ENCODE results near the gene DGKK. TPM values are rescaled to one million over a fixed set of nuclear protein-coding genes. Genes with fewer than 3 reads are reported as not detected.

The DGKK gene
- total RNA-seq, 1 donor from 2014 or later = 0.49 TPM

DNA sequence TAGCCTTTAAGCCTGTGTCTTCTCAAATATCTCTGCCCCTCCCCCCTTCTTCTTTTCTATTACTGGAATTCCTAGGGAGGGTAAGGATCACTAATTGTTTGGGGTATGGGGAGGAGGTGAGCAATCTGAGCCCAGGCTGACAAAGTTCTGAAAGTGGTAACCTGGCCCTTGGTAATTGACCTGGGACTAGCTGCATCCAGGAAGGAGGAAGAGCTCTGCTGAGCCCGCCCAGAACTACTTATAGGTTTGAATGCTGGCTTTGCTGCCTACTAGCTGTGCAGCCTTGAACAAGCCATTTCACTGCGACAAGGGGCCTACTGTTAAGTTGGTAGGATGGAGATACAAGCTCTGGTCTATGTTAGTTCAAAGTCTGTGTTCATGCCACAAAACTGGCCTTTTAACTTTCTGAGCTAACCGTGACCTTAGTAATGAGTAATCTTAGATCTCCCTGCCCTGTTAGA, 37.8 kb downstream of the DGKK start:
- peaks cover 4% of the 10 kb centered on the region for H3K4me1 Mint-ChIP-seq (ENCODE audit: unreplicated experiment)

GRCh38 chrX:50431623-50432022, 39.0 kb downstream of the DGKK start:
- Mint-ChIP-seq H3K27me3 (ENCODE audit: unreplicated experiment) (no peaks in the 10 kb centered on the region), H3K27ac (ENCODE audit: unreplicated experiment) (no peak overlapping the region), H3K4me1 (ENCODE audit: unreplicated experiment) (peaks cover 4% of the 10 kb centered on the region), H3K4me3 (ENCODE audit: unreplicated experiment) (no peak overlapping the region), H3K9me3 (ENCODE audit: unreplicated experiment) (no peaks in the 10 kb centered on the region), H3K36me3 (ENCODE audit: low read depth, unreplicated experiment) (no peaks in the 10 kb centered on the region)
- DNase-seq (ENCODE audit: low spot score) = no peak
- TF ChIP-seq CTCF (IDR thresholded peaks at IDR 0.05; ENCODE audit: unreplicated experiment) = no peak

More for the DNA sequence above, 37.8 kb downstream of the DGKK start:
- TF ChIP-seq CTCF (IDR thresholded peaks at IDR 0.05; ENCODE audit: unreplicated experiment) = no peak
- Mint-ChIP-seq H3K27me3 (ENCODE audit: unreplicated experiment) (no peaks in the 10 kb centered on the region), H3K9me3 (ENCODE audit: unreplicated experiment) (no peaks in the 10 kb centered on the region), H3K36me3 (ENCODE audit: low read depth, unreplicated experiment) (no peaks in the 10 kb centered on the region), H3K27ac (ENCODE audit: unreplicated experiment) (no peak overlapping the region), H3K4me3 (ENCODE audit: unreplicated experiment) (no peak overlapping the region)
- no peak for DNase-seq (ENCODE audit: low spot score)

DNA sequence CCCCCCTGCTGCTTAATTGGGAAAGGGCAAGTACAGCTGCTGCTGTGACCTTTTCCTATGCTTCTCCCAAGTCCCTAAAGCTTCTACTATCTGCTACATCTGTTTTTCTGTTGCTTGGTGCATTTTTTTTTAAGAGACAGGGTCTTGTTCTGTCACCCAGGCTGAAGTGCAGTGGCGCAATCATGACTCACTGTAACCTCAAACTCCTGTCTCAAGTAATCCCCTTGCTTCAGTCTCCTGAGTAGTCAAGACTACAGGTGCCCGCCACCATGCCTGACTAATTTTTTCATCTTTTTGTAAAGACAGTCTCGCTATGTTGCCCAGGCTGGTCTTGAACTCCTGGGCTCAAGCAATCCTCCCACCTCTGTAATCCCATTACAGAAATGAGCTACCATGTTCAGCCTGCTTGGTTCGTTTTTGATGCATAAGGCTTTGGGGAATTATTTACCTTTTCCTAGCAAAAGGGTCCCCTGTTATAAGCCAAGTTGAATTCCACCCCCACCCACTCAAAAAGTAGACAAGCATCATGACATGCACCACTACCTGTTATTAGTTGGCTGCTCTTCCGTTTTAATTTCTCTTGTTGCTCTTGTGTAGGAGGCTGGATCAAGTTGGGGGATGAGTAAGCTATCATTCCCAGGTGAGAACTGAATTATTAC, 39.6 kb downstream of the DGKK start:
- no peak for TF ChIP-seq CTCF (IDR thresholded peaks at IDR 0.05; ENCODE audit: unreplicated experiment)
- Mint-ChIP-seq H3K36me3 (ENCODE audit: low read depth, unreplicated experiment) (no peaks in the 10 kb centered on the region), H3K4me1 (ENCODE audit: unreplicated experiment) (peaks cover 4% of the 10 kb centered on the region), H3K27me3 (ENCODE audit: unreplicated experiment) (no peaks in the 10 kb centered on the region), H3K4me3 (ENCODE audit: unreplicated experiment) (no peak overlapping the region), H3K27ac (ENCODE audit: unreplicated experiment) (no peak overlapping the region), H3K9me3 (ENCODE audit: unreplicated experiment) (no peaks in the 10 kb centered on the region)
- no peak for DNase-seq (ENCODE audit: low spot score)

DNA sequence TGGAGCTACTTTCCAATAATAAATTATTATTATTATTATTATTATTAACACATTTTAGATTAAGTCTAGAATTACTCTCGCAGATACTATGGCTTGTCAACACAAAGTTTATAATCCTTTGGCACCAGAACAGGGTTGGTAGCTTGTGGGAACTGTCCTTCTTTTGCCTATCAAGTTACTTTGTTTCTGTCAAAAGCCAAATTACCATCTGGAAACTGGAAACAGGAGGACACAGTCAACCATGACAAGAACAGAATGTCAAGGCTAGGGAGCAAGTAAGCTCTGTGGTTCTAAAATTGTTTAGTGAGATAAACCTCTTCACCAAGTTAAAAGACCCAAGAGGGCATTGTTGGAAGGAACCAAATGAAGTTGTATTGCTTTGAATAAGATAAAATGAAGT, 42.5 kb downstream of the DGKK start:
- DNase-seq (ENCODE audit: low spot score) = no peak
- no peaks in the 10 kb centered on the region for H3K36me3 Mint-ChIP-seq (ENCODE audit: low read depth, unreplicated experiment)
- H3K4me1 Mint-ChIP-seq (ENCODE audit: unreplicated experiment) = peaks cover 4% of the 10 kb centered on the region
- H3K9me3 Mint-ChIP-seq (ENCODE audit: unreplicated experiment) = no peaks in the 10 kb centered on the region
- no peak for TF ChIP-seq CTCF (IDR thresholded peaks at IDR 0.05; ENCODE audit: unreplicated experiment)
- no peak overlapping the region for H3K27ac Mint-ChIP-seq (ENCODE audit: unreplicated experiment)
- H3K27me3 Mint-ChIP-seq (ENCODE audit: unreplicated experiment) = no peaks in the 10 kb centered on the region
- no peak overlapping the region for H3K4me3 Mint-ChIP-seq (ENCODE audit: unreplicated experiment)

DNA sequence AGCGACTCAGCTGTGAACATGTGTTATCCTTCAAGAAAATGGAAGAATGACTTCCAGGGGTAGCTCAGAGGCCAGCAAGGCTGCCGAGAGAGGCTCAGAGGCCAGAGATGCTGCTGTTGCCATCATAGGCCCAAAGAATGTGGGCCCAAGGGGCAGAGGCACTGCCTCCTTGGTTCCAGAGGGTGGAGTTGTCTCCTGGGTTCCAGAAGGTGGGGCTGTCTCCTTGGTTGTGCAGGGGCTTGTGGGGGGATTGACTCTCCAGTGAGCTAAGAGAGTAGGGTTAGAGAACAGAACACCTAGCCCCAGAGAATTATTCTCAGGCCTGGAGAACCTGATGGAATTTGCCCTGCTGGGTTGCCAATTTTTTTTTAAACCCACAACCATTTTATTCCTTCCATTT, 62.6 kb downstream of the DGKK start:
- DNase-seq (ENCODE audit: low spot score) = no peak
- Mint-ChIP-seq H3K36me3 (ENCODE audit: low read depth, unreplicated experiment) (no peaks in the 10 kb centered on the region), H3K4me3 (ENCODE audit: unreplicated experiment) (no peak overlapping the region), H3K4me1 (ENCODE audit: unreplicated experiment) (no peaks in the 10 kb centered on the region), H3K9me3 (ENCODE audit: unreplicated experiment) (no peaks in the 10 kb centered on the region), H3K27ac (ENCODE audit: unreplicated experiment) (no peak overlapping the region), H3K27me3 (ENCODE audit: unreplicated experiment) (peaks cover 2% of the 10 kb centered on the region)
- no peak for TF ChIP-seq CTCF (IDR thresholded peaks at IDR 0.05; ENCODE audit: unreplicated experiment)
